ENCODE results near the gene INTS3. TPM values are rescaled to one million over a fixed set of nuclear protein-coding genes. Genes with fewer than 3 reads are reported as not detected.

Gene INTS3
- total RNA-seq, 4 donors from 2014 or later = 16.1 to 28.0 (median 19.9) TPM

DNA sequence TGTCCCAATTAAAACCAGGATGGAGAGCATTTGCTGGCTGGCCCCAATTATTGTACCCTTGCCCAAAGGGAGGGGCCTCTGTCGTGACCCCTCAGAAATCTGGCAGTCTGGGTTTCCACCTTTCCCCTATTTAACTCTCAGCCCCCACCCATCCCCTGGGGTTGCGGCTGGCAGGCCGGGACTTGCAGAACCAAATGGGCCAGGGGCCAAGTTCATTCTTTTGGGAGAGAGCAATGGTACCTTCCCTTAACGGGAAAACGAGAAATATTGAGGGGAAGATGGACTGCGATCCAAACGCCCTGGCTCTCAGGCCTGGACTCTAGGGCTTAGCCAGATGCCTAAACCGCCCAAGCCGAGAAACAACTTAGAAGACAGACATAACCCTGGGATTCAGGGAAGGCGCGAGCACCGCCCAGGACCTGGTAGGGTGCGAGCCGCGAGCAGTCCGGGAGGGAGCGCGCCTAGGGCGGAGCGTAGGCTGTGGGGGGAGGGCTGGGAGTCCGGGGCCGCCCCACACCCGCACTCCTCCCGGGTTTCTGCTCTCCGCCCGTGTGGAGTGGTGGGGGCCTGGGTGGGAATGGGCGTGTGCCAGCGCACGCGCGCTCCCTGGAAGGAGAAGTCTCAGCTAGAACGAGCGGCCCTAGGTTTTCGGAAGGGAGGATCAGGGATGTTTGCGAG, 47.1 kb downstream of the INTS3 start, which contains the start of gene SLC27A3:
Gene SLC27A3 (plus strand): TSS at position 628 of the 678 bp plus-strand sequence. CDS start 91 bp downstream, outside the sequence.
- DNase-seq (peak in 1 of 2 donors; percentile 56), ATAC-seq (peak; percentile 25 to 34)
- Histone ChIP-seq H3K9me3 (no peaks in the 10 kb centered on the region), H3K27ac (peak within 1 kb of the TSS; percentile 65 to 75 (median 70)), H3K27me3 (no peaks in the 10 kb centered on the region), H3K4me3 (peak within 1 kb of the TSS; percentile 60 to 72 (median 68)), H3K4me1 (peaks cover 27 to 45% of the 10 kb centered on the region in 2 donors), H3K36me3 (peaks cover 0 to 30% of the 10 kb centered on the region in 2 donors)
- in situ Hi-C loops (cut with MboI; ENCODE audit: low sequenced_read_pairs in 4 of 4) = loop anchor here in 1 of 4 donors (10.0 kb wide), 1 partner anchor 100 kb away; the partner anchor contains the start of genes ILF2 and NPR1
- intact Hi-C loops (cut with DNase I; ENCODE audit: low total_unique reads) = no loop called here
- TF ChIP-seq POLR2A (IDR thresholded peaks at IDR 0.05) = no peak
- TF ChIP-seq, protein P1, sequence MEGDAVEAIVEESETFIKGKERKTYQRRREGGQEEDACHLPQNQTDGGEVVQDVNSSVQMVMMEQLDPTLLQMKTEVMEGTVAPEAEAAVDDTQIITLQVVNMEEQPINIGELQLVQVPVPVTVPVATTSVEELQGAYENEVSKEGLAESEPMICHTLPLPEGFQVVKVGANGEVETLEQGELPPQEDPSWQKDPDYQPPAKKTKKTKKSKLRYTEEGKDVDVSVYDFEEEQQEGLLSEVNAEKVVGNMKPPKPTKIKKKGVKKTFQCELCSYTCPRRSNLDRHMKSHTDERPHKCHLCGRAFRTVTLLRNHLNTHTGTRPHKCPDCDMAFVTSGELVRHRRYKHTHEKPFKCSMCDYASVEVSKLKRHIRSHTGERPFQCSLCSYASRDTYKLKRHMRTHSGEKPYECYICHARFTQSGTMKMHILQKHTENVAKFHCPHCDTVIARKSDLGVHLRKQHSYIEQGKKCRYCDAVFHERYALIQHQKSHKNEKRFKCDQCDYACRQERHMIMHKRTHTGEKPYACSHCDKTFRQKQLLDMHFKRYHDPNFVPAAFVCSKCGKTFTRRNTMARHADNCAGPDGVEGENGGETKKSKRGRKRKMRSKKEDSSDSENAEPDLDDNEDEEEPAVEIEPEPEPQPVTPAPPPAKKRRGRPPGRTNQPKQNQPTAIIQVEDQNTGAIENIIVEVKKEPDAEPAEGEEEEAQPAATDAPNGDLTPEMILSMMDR (IDR thresholded peaks at IDR 0.05 in 4 of 5, conservative IDR thresholded peaks at IDR 0.05 in 1 of 5) = no peak

GRCh38 chr1:153775458-153776327, 47.8 kb downstream of the INTS3 start:
- intact Hi-C loops (cut with DNase I; ENCODE audit: low total_unique reads) = no loop called here
- peaks cover 32 to 45% of the 10 kb centered on the region in 2 donors for H3K4me1 ChIP-seq
- TF ChIP-seq, protein P1 (IDR thresholded peaks at IDR 0.05 in 4 of 5, conservative IDR thresholded peaks at IDR 0.05 in 1 of 5) = no peak
- TF ChIP-seq POLR2A (IDR thresholded peaks at IDR 0.05) = no peak
- no peaks in the 10 kb centered on the region for H3K27me3 ChIP-seq
- ATAC-seq (peak; percentile 38 to 43), DNase-seq (no peak)
- peak overlapping the region; percentile 60 to 72 (median 68) for H3K4me3 ChIP-seq
- H3K36me3 ChIP-seq = peaks cover 0 to 24% of the 10 kb centered on the region in 2 donors
- in situ Hi-C loops (cut with MboI; ENCODE audit: low sequenced_read_pairs in 4 of 4) = loop anchor here in 1 of 4 donors (10.0 kb wide), 1 partner anchor 101 kb away; the partner anchor contains the start of genes ILF2 and NPR1
- no peaks in the 10 kb centered on the region for H3K9me3 ChIP-seq
- H3K27ac ChIP-seq = peak overlapping the region; percentile 65 to 75 (median 70)

DNA sequence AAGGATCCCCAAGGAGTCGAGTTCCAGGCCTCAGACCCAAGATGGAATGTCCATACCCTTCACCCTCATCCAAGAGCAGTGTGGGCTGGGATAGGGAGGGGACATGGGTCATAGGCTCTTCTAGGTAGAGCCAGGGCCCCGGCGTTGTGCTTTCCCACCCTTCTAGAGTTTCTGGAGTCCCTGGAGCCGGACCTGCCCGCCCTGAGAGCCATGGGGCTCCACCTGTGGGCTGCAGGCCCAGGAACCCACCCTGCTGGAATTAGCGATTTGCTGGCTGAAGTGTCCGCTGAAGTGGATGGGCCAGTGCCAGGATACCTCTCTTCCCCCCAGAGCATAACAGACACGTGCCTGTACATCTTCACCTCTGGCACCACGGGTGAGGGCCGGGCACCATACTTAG, 48.5 kb downstream of the INTS3 start:
- TF ChIP-seq POLR2A (IDR thresholded peaks at IDR 0.05) = no peak
- TF ChIP-seq, protein P1 (IDR thresholded peaks at IDR 0.05 in 4 of 5, conservative IDR thresholded peaks at IDR 0.05 in 1 of 5) = no peak
- Histone ChIP-seq H3K36me3 (peaks cover 0 to 18% of the 10 kb centered on the region in 2 donors), H3K4me1 (peaks cover 32 to 45% of the 10 kb centered on the region in 2 donors), H3K27me3 (no peaks in the 10 kb centered on the region), H3K27ac (peak overlapping the region in 3 of 4 donors; percentile 69 to 75 (median 71)), H3K9me3 (no peaks in the 10 kb centered on the region), H3K4me3 (peak overlapping the region; percentile 60 to 72 (median 68))
- intact Hi-C loops (cut with DNase I; ENCODE audit: low total_unique reads) (no loop called here), in situ Hi-C loops (cut with MboI; ENCODE audit: low sequenced_read_pairs in 4 of 4) (loop anchor here in 1 of 4 donors (10.0 kb wide), 1 partner anchor 102 kb away; the partner anchor contains the start of genes ILF2 and NPR1)
- no peak for ATAC-seq
- DNase-seq = no peak

GRCh38 chr1:153776845-153777370, 49.1 kb downstream of the INTS3 start:
- H3K9me3 ChIP-seq = no peaks in the 10 kb centered on the region
- intact Hi-C loops (cut with DNase I; ENCODE audit: low total_unique reads) (no loop called here), in situ Hi-C loops (cut with MboI; ENCODE audit: low sequenced_read_pairs in 4 of 4) (loop anchor here in 1 of 4 donors (10.0 kb wide), 1 partner anchor 102 kb away; the partner anchor contains the start of genes ILF2 and NPR1)
- TF ChIP-seq, protein P1 (IDR thresholded peaks at IDR 0.05 in 4 of 5, conservative IDR thresholded peaks at IDR 0.05 in 1 of 5) = no peak
- no peak for TF ChIP-seq POLR2A (IDR thresholded peaks at IDR 0.05)
- ATAC-seq = no peak
- no peaks in the 10 kb centered on the region for H3K27me3 ChIP-seq
- peaks cover 0 to 13% of the 10 kb centered on the region in 2 donors for H3K36me3 ChIP-seq
- H3K27ac ChIP-seq = no peak overlapping the region
- peak overlapping the region in 1 of 4 donors; percentile 60 for H3K4me3 ChIP-seq
- DNase-seq = no peak
- peaks cover 32 to 45% of the 10 kb centered on the region in 2 donors for H3K4me1 ChIP-seq
